Measurements from ENCODE around the gene DYSF.
A peak's percentile ranks its signal among the peaks of the same experiment; 100 is the strongest.

DYSF gene

GRCh38 chr2:71578767-71579342 is 125.5 kb downstream of the DYSF start:
- no peak for DNase-seq

DNA sequence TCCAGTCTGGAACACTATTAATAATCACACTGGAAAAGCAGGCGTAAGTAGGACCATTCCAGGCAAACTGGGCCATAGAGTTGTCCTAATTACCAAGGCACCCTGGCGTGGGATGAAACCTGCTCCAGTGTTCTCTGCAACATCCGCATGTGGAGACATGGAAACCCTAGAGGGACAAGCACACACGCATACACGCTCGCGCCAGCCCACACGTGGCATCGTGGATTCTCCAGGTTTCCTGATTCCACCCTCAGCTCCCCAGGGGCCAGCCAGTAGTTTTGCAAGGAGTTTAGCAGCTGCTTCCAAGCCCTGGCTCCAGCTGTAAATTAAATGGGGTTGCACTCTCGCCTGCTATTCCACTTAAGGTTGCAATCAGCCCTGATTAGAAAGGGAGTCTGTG is 127.7 kb downstream of the DYSF start:
- DNase-seq = no peak

- no peak for DNase-seq
Measured at GRCh38 chr2:71583876-71584275, 130.5 kb downstream of the DYSF start.

GRCh38 chr2:71586471-71586870 is 133.1 kb downstream of the DYSF start:
- no peak for DNase-seq

DNA sequence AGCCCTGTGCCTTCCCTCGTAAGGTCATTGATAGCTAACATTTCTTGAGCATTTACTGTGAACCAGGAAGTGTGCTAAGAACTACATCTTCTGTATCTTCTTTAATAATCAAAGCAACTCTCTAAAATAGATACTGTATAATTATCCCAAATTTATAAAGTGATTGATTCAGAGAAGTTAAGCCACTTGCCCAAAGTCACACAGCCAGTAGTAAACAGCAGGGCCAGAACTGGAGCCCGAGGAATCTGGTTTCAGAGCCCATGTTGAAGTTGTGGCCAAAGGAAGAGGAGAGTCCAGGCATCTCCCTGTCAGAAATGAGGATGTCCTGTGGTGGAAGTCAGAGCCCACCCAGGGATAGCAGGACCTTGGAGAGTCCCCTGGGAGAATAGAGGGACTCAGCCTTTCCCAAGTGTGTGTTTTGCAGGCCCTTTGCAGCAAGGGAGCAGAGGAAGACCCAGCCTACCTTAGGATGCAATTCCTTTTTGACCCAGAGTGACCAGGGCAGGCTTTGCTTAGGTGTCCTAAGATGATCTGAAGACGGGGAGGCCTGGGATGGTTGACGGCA is 134.2 kb downstream of the DYSF start:
- DNase-seq = no peak

GRCh38 chr2:71588497-71589170 is 135.3 kb downstream of the DYSF start:
- no peak for DNase-seq

DNA sequence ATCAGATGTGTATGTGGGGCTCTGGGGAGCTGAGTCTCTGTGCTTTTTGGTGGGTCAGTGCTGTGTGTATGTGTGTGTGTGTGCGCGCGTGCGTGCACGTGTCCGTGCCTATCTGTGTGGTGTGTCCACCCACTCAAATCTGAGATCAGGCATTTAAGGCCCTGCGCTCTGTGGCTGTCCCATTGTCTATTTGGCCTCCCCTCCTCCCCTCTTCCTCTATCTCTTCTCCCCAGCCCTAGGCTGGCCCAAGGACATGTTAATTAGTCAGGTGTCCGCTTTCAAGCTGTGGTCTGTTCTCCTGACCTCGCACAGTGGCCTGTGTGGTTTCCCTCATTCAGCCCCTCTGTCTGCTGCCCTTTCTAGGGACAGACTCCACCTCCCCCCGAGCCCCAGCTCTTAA is 136.4 kb downstream of the DYSF start:
- DNase-seq = no peak

DNA sequence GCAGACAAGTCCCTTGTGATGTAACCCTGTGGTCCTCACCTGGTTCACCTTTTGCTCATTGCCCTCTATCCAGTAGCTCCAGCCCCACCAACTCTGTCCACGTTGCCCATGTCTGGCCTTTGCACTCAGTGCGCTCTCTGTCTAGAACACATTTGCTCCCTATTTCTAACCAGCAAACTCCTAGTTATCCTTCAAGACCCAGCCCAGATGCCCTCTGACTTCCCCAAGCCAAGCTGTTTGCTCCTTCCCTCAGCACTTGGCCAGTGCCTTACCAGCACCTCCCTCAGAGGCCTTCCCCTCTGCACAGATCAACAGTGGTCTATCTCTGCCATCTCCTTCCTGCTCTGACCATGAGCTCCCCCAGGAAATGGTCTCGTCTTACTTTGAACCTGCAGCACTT is 137.7 kb downstream of the DYSF start:
- no peak for DNase-seq

- no peak for DNase-seq
Measured at GRCh38 chr2:71592181-71592711, 138.9 kb downstream of the DYSF start.

DNA sequence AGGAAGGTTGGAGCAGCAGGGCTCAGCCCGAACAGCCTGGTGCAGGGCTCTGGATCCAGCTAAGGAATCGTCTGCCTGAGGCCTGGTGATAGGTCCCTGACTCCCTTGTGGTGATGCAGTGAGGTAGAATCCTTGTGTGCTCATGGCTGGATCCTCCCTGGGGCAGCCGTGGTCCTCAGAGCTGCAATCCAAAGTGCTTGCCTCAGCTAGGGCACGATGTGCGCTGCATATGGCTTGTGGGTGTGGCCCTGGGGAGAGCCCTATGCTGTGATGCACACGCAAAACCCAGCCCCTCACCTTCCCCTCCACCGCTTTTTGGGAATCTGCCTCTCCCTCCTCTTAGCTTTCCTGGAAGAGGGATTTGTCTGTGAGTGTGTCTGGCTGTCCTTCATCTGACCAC is 142.2 kb downstream of the DYSF start:
- DNase-seq = peak; percentile 66

- peak; percentile 78 for DNase-seq
Measured at GRCh38 chr2:71596011-71596410, 142.7 kb downstream of the DYSF start.

GRCh38 chr2:71597756-71598155 is 144.4 kb downstream of the DYSF start:
- no peak for DNase-seq

- no peak for DNase-seq
Measured at GRCh38 chr2:71598526-71598925, 145.2 kb downstream of the DYSF start.

DNA sequence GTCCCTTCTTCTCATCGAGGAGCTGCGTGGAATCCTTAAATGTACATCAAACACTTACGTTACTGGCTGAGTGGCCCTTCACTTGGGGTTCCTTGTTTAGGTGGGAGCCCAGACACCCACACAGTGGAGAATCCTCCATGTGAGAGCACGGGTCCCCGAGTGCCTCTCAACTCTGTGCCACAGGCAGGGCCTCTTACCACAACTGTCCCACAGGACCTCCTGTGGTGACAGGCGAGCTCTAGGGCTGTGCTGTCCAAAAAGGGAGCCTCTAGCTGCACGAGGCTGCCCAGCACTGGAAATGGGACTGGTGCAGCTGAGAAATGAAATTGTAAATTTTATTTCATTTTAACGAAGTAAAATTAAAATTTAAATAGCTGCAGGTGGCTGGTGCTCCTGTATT is 145.7 kb downstream of the DYSF start:
- no peak for DNase-seq

- no peak for DNase-seq
Measured at GRCh38 chr2:71599646-71600236, 146.4 kb downstream of the DYSF start.

DNA sequence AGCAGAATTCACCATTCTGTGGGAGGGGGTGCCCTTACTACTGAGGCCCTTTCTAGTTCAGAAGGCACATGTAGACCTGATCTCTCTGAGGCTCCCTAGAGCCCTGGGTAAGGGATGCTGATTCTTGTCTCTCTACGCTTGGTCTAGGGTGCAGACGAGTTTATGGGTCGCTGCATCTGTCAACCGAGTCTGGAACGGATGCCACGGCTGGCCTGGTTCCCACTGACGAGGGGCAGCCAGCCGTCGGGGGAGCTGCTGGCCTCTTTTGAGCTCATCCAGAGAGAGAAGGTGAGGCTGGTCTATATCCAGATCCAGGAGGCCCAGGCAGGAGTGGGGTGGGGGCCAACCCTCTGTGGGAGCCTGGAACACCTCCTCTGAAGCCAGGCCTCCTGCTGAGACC is 147.2 kb downstream of the DYSF start:
- DNase-seq = peak; percentile 61

DNA sequence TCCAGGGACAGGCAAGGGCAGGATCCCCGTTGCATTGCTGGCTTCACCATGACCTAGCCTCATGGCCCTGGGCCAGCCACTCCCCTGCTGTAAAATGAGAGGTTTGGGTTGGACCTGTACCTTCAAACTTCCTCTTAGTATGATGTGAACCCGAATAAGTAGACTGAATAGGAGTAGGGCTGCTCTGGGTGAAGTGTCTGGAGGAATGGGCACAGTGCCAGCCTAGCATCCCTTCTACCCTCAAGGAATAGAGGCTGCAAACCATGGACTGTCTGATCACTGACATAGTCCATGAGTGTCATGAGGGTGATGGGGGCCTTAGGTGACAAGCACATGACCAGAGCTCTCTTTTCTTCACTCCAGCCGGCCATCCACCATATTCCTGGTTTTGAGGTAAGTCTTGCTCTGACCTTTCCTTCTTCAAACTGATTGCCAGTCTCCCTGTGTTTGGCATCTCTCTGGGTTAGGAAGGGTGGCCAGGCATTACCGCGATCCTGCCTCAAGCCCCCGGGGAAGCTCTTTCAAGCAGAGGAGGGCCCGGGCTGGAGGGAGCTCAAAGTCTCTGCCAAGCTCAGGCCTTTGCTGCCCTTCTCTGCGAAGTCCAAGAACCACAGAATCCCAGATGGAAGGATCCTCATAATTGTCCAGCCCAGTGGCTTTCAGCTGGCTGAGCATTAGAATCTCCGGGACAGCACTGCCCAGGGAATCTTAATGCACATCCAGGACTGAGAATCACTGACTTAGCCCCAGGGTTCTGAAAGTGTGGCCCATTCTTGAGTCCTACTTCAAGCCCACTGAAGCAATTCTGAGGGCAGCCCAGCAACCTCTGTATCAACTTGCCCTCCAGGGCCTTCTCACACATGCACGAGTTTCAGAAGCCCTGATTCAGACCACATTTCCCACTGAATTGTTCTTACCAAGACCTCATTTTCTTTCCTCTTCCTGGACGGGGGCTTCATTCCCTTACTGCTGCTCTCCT is 148.1 kb downstream of the DYSF start:
- DNase-seq = no peak

DNA sequence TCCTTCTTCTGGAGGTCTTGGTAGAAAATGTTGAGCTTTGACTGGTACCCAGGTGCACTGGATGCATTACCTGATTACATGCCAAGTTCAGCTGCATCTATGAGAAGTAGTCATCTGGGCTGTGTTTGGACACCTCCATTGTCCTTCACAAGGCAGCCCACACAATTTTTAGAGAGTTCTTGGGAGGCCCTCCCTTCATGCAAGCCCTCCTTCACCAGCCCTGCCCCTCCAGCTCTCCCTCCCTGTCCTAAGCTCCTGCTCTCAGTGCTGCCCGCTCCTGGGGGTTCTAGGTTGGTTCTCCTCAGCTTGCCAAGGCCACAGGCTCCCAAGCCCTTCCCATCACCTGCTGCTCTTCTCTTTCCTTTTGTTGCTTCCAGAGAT is 148.7 kb downstream of the DYSF start:
- no peak for DNase-seq

DNA sequence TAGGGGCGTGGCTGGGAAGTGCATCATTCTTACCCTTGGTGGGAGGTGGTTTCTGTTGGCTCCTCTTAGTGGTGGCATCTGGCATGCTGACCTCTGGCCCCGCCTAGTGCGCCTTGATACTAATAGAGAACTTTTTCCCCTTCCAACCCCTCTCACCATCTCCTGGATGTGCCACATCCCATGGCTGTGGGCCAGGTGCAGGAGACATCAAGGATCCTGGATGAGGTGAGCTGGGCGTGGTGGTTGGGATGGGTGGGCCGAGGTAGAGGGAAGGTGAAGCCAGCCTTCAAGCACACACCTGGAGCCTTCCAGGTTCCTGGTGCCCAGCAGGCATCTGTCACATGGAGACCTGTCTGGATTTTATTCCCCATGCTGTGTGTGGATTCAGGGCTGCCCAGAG is 149.2 kb downstream of the DYSF start:
- no peak for DNase-seq

DNA sequence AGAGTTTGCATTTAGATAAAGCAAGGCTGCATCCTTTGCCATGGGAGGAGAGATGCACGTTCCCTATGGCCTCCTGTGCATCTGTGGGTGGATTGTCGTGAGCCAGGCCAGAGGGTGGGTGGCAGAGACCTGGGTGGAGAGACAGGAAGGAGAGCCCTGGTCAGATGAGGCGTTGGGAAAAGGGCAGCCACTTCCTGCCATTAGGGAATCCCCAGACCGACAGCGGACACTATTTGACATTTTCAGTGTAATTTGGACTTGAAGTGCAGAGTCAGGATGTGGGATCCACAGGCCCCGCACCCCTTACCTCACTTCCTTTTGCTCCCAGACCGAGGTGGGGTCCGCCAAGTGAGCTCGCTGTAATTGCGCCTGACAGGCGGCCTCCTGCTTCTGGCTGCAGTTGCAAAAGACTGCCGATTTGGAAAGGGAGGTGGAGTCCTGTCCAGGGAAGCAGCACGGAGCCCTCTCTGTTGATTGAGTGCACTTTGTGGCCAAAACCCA is 150.0 kb downstream of the DYSF start:
- peak; percentile 55 for DNase-seq

- no peak for DNase-seq
Measured at GRCh38 chr2:71603851-71604725, 150.7 kb downstream of the DYSF start.

DNA sequence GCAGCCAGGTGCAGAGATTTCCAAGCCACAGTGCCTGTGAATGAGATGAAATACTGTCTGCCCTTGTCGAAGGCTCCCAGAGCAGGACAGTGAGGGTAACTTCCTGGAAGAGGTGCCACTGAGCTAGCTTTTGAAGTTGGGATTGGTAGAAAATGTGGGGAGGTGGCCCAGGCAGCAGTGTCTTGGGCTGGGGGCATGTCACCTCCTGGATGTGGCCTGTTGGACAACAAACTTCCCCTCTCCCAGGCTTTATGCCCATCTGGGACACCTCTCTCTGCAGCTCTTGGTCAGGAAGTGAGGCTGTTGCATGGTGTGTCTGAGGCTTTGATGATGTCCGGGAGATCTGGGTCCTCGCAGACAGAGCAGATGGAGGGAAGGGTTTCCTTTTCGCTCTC is 151.4 kb downstream of the DYSF start:
- no peak for DNase-seq

Data from eye (tissue), 1 donor.